NT2/D1 (cell line): Measurements from ENCODE around the gene ZNF184.

ENCODE experiments used
- DNase-seq: peaks from one replicate; pipeline ENCODE4 v3.0.0-alpha.2; 2011; ENCODE audit warnings: low read depth, low spot score
- H3K27me3 ChIP-seq: 2 replicates; pipeline ENCODE4 v1.6.0; 2011; ENCODE audit warnings: mild to moderate bottlenecking; ENCODE audit not compliant: insufficient read length, insufficient read depth
- H3K36me3 ChIP-seq: 2 replicates; pipeline ENCODE4 v1.6.1; 2011; ENCODE audit warnings: mild to moderate bottlenecking, low read length, mixed read lengths; ENCODE audit not compliant: insufficient read depth, insufficient read length
- H3K4me1 ChIP-seq: 2 replicates; pipeline ENCODE4 v1.5.1; 2011; ENCODE audit not compliant: insufficient read depth, insufficient read length
- H3K4me3 ChIP-seq: 2 replicates; pipeline ENCODE4 v1.5.1; 2011; ENCODE audit warnings: low read depth; ENCODE audit not compliant: insufficient read length
- H3K9ac ChIP-seq: 2 replicates; pipeline ENCODE4 v1.6.0; 2011; ENCODE audit warnings: low read depth; ENCODE audit not compliant: insufficient read length
- H3K9me3 ChIP-seq: 2 replicates; pipeline ENCODE4 v1.5.1; 2011; ENCODE audit warnings: mild to moderate bottlenecking, low read length; ENCODE audit not compliant: insufficient read depth
- SUZ12 ChIP-seq: IDR thresholded peaks from 2 replicates; pipeline ENCODE4 v1.6.1; 2011; ENCODE audit not compliant: insufficient read length, insufficient read depth; ENCODE audit errors: extremely low read depth
- YY1 ChIP-seq: IDR thresholded peaks from 2 replicates; pipeline ENCODE4 v1.6.1; 2011; ENCODE audit not compliant: insufficient read length, insufficient read depth
- ZNF274 ChIP-seq: IDR thresholded peaks from 2 replicates; pipeline ENCODE4 v1.6.1; 2011; ENCODE audit warnings: mild to moderate bottlenecking, low read depth, low read length

Gene ZNF184

GRCh38 chr6:27495386-27496135 lies 22.7 kb upstream of the ZNF184 start:
- Histone ChIP-seq H3K4me1 (no peaks in the 10 kb centered on the region), H3K36me3 (no peaks in the 10 kb centered on the region), H3K9me3 (no peaks in the 10 kb centered on the region), H3K9ac (peak overlapping the region; percentile 66), H3K27me3 (peaks cover 2% of the 10 kb centered on the region), H3K4me3 (peak overlapping the region; percentile 71)
- DNase-seq, result no peak
- no peak for TF ChIP-seq SUZ12
- no peak for TF ChIP-seq ZNF274
- no peak for TF ChIP-seq YY1

GRCh38 chr6:27494987-27495385 lies 22.1 kb upstream of the ZNF184 start:
- Histone ChIP-seq H3K4me3 (peak overlapping the region; percentile 71), H3K9me3 (no peaks in the 10 kb centered on the region), H3K4me1 (no peaks in the 10 kb centered on the region), H3K9ac (peak overlapping the region; percentile 66), H3K36me3 (no peaks in the 10 kb centered on the region), H3K27me3 (peaks cover 2% of the 10 kb centered on the region)
- no peak for DNase-seq
- TF ChIP-seq ZNF274, result no peak
- TF ChIP-seq YY1, result no peak
- no peak for TF ChIP-seq SUZ12

- Histone ChIP-seq H3K4me1 (no peaks in the 10 kb centered on the region), H3K9ac (no peak overlapping the region), H3K4me3 (no peak overlapping the region), H3K9me3 (no peaks in the 10 kb centered on the region), H3K36me3 (no peaks in the 10 kb centered on the region), H3K27me3 (peaks cover 2% of the 10 kb centered on the region)
- TF ChIP-seq SUZ12 (no peak), ZNF274 (no peak), YY1 (no peak)
- no peak for DNase-seq
These were observed 21.2 kb upstream of the ZNF184 start for GRCh38 chr6:27494103-27494502.

GRCh38 chr6:27492631-27493190 lies 19.8 kb upstream of the ZNF184 start:
- H3K9me3 ChIP-seq, result no peaks in the 10 kb centered on the region
- H3K36me3 ChIP-seq, result no peaks in the 10 kb centered on the region
- no peak overlapping the region for H3K9ac ChIP-seq
- H3K4me1 ChIP-seq, result no peaks in the 10 kb centered on the region
- DNase-seq, result no peak
- no peak for TF ChIP-seq SUZ12
- no peak for TF ChIP-seq YY1
- no peak for TF ChIP-seq ZNF274
- H3K27me3 ChIP-seq, result peaks cover 2% of the 10 kb centered on the region
- H3K4me3 ChIP-seq, result no peak overlapping the region

GRCh38 chr6:27479319-27480182 lies 6.6 kb upstream of the ZNF184 start:
- no peak for TF ChIP-seq YY1
- no peak for TF ChIP-seq ZNF274
- TF ChIP-seq SUZ12, result no peak
- peak overlapping the region; percentile 74 for H3K9ac ChIP-seq
- H3K4me3 ChIP-seq, result peak overlapping the region; percentile 74
- H3K4me1 ChIP-seq, result no peaks in the 10 kb centered on the region
- peaks cover 4% of the 10 kb centered on the region for H3K36me3 ChIP-seq
- H3K27me3 ChIP-seq, result no peaks in the 10 kb centered on the region
- DNase-seq, result no peak
- no peaks in the 10 kb centered on the region for H3K9me3 ChIP-seq

- TF ChIP-seq ZNF274, result no peak
- no peak for TF ChIP-seq SUZ12
- no peak for TF ChIP-seq YY1
- H3K27me3 ChIP-seq, result no peaks in the 10 kb centered on the region
- DNase-seq, result no peak
These were observed 5.9 kb upstream of the ZNF184 start for GRCh38 chr6:27478706-27479318.

GRCh38 chr6:27478141-27478705 lies 5.3 kb upstream of the ZNF184 start:
- DNase-seq, result no peak
- Histone ChIP-seq H3K4me3 (peak overlapping the region; percentile 5), H3K27me3 (no peaks in the 10 kb centered on the region), H3K4me1 (no peaks in the 10 kb centered on the region), H3K9me3 (no peaks in the 10 kb centered on the region), H3K36me3 (peaks cover 4% of the 10 kb centered on the region), H3K9ac (no peak overlapping the region)
- TF ChIP-seq SUZ12 (no peak), YY1 (no peak), ZNF274 (no peak)

More at GRCh38 chr6:27478706-27479318, 5.9 kb upstream of the ZNF184 start:
- Histone ChIP-seq H3K4me1 (no peaks in the 10 kb centered on the region), H3K9ac (peak overlapping the region; percentile 74), H3K36me3 (peaks cover 4% of the 10 kb centered on the region), H3K4me3 (peak overlapping the region; percentile 74), H3K9me3 (no peaks in the 10 kb centered on the region)
